Fibroblast of lung (primary cell): ENCODE measurements around the gene LSAMP.

Source experiments
- EZH2 ChIP-seq: IDR thresholded peaks from 2 replicates; pipeline ENCODE4 v1.5.1; 2012; ENCODE audit warnings: low read length, control low read depth, mild to moderate bottlenecking; ENCODE audit errors: missing control alignments
- TF ChIP-seq, protein P1 (sequence below), 2 donors: IDR thresholded peaks in 1 of 2; conservative IDR thresholded peaks in 1 of 2; 1 replicate in 1 of 2; 2 replicates in 1 of 2; pipeline ENCODE4 v1.5.1; 2011 to 2012; ENCODE audit warnings: low read length in 2 of 2, control low read depth in 1 of 2, inconsistent platforms in 1 of 2, low read depth in 1 of 2, mild to moderate bottlenecking in 1 of 2

DNA sequence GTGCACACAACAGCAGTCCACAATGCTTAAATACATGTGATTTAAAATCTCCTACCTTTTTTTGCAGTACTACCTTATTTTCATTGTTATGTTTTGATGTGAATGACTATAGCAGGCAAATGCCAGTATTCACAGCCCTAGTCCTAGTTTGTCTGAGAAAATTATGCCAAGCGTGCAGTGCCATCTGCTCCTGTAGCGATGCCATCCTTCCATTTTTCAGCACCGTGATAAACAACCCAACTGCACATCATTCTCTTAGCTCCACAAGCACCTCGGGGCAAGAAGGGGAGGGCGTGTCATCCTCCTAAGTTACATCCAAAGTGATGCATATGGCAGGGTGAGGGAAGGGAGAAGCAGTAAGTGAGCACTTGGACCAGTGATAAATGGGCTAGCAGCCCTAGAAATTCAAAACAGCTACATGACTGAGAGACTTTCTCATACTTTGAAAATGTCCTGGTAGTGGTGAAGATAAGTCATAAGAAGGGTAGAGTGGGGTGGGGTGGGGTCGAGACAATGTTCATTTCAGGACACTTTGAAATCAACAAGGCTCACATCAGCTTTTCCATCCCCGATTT is 198.8 kb downstream of the LSAMP start:
- TF ChIP-seq, protein P1, sequence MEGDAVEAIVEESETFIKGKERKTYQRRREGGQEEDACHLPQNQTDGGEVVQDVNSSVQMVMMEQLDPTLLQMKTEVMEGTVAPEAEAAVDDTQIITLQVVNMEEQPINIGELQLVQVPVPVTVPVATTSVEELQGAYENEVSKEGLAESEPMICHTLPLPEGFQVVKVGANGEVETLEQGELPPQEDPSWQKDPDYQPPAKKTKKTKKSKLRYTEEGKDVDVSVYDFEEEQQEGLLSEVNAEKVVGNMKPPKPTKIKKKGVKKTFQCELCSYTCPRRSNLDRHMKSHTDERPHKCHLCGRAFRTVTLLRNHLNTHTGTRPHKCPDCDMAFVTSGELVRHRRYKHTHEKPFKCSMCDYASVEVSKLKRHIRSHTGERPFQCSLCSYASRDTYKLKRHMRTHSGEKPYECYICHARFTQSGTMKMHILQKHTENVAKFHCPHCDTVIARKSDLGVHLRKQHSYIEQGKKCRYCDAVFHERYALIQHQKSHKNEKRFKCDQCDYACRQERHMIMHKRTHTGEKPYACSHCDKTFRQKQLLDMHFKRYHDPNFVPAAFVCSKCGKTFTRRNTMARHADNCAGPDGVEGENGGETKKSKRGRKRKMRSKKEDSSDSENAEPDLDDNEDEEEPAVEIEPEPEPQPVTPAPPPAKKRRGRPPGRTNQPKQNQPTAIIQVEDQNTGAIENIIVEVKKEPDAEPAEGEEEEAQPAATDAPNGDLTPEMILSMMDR (conservative IDR thresholded peaks at IDR 0.05 in 1 of 2, IDR thresholded peaks at IDR 0.05 in 1 of 2; ENCODE audit: low read depth in 1 of 2, low read length in 2 of 2) = no peak
- no peak for TF ChIP-seq EZH2
